AG04449 (cell line): ENCODE results near the gene ABI3BP.

Experiments used
- CTCF ChIA-PET: fragments of 350-600 bp; formaldehyde crosslinking; extraction: SDS; loops from one replicate; lab custom pipeline; 2021; ENCODE audit warnings: antibody characterized with exemption; lab: Yijun Ruan, JAX
- POLR2A ChIA-PET: fragments of 400-600, 350-600 bp; formaldehyde crosslinking; extraction: SDS; loops from one replicate; lab custom pipeline; 2020; ENCODE audit warnings: antibody characterized with exemption, inconsistent platforms; lab: Yijun Ruan, JAX
- DNase-seq: peaks from one replicate; pipeline ENCODE4 v3.0.0-alpha.2; 2010; ENCODE audit warnings: low read depth, low spot score
- H3K4me3 ChIP-seq: 2 replicates; pipeline ENCODE4 v1.5.1; 2011; ENCODE audit warnings: low read depth, mild to moderate bottlenecking, control low read depth, low read length
- TF ChIP-seq, protein P1 (sequence below): IDR thresholded peaks from one replicate; pipeline ENCODE4 v1.5.1; 2011; ENCODE audit warnings: mild to moderate bottlenecking, moderate library complexity, low read length, control low read depth, inconsistent platforms; ENCODE audit not compliant: insufficient read depth; ENCODE audit errors: missing control alignments

ABI3BP gene

DNA sequence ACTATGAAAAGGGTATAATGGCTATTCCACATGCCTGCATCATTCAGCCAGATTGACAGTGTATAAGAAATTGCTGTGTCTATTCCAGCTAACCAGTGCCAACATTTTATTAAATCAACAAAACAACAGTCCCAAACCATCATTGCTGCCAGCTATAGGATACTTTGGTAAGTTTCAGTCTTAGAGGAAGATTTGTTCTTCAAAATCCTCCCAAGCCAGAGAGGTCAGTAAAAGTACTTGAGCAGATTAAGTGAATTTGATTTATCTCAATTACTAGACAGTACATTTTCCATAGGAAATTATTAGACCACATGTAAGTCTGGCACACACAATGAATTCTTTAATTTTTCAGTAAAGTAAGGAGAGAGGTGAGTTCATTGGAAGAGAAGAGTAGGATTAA, 233.3 kb downstream of the ABI3BP start:
- ChIA-PET POLR2A (no interaction called here), CTCF (interaction anchor here (1.5 to 2.3 kb wide), 5 partner anchors 9 to 436 kb away, joined by 5 to 8 read pairs (median 5); no protein-coding TSS in a partner anchor)
- no peak overlapping the region for H3K4me3 ChIP-seq
- TF ChIP-seq, protein P1, sequence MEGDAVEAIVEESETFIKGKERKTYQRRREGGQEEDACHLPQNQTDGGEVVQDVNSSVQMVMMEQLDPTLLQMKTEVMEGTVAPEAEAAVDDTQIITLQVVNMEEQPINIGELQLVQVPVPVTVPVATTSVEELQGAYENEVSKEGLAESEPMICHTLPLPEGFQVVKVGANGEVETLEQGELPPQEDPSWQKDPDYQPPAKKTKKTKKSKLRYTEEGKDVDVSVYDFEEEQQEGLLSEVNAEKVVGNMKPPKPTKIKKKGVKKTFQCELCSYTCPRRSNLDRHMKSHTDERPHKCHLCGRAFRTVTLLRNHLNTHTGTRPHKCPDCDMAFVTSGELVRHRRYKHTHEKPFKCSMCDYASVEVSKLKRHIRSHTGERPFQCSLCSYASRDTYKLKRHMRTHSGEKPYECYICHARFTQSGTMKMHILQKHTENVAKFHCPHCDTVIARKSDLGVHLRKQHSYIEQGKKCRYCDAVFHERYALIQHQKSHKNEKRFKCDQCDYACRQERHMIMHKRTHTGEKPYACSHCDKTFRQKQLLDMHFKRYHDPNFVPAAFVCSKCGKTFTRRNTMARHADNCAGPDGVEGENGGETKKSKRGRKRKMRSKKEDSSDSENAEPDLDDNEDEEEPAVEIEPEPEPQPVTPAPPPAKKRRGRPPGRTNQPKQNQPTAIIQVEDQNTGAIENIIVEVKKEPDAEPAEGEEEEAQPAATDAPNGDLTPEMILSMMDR: no peak
- no peak for DNase-seq

- CTCF ChIA-PET: interaction anchor here (1.5 to 2.0 kb wide), 3 partner anchors 10 to 437 kb away, joined by 5 read pairs; no protein-coding TSS in a partner anchor
- H3K4me3 ChIP-seq: no peak overlapping the region
- POLR2A ChIA-PET: no interaction called here
- no peak for DNase-seq
- TF ChIP-seq, protein P1: no peak
These were observed 234.1 kb downstream of the ABI3BP start for GRCh38 chr3:100759159-100759558.

DNA sequence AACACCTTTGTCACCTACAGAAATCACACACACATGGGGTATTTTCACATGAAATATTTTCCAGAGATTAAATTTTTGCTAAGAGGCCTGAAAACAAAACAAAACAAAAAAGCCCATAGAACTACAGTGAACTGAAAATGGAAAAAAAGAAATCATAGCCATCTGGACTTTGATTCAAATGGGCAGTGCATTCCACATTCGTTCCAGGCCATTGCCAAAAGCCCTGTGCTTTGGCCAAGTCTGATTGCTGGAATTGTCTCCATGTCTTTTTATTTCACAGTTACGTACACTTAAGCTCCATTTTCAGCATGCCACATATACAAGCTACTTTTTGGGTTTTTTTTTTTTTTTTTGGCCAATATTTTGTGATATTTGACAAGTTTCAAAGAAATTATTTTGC, 236.8 kb downstream of the ABI3BP start:
- TF ChIP-seq, protein P1: no peak
- ChIA-PET CTCF (no interaction called here), POLR2A (no interaction called here)
- H3K4me3 ChIP-seq: no peak overlapping the region
- DNase-seq: no peak

GRCh38 chr3:100754563-100755334, 238.5 kb downstream of the ABI3BP start:
- no peak for DNase-seq
- H3K4me3 ChIP-seq: no peak overlapping the region
- ChIA-PET POLR2A (no interaction called here), CTCF (interaction anchor here (1.2 to 2.2 kb wide), 5 partner anchors 13 to 627 kb away, joined by 3 to 6 read pairs (median 4); no protein-coding TSS in a partner anchor)
- TF ChIP-seq, protein P1: no peak

DNA sequence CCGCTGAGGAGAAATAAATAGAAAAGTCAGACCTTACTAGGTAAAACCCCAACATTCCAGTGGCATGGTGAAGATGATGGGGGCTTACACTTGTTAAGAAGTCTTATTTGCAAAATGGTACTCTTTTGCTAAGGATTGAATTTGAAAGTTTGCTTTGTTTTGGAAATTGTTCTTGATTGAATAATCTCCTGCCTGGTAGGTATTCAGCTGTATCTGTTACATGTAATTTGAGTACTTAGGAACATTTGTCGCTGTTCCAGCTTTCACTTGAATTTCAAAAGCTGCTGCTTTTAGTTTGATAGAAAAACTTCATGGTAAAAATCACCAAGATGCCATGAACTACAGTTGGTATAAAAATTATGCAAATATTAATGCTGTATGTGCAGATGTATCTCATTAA, 239.4 kb downstream of the ABI3BP start:
- DNase-seq: no peak
- POLR2A ChIA-PET: no interaction called here
- TF ChIP-seq, protein P1: no peak
- CTCF ChIA-PET: interaction anchor here (0.6 to 2.2 kb wide), 5 partner anchors 15 to 628 kb away, joined by 3 to 6 read pairs (median 4); no protein-coding TSS in a partner anchor
- no peak overlapping the region for H3K4me3 ChIP-seq

DNA sequence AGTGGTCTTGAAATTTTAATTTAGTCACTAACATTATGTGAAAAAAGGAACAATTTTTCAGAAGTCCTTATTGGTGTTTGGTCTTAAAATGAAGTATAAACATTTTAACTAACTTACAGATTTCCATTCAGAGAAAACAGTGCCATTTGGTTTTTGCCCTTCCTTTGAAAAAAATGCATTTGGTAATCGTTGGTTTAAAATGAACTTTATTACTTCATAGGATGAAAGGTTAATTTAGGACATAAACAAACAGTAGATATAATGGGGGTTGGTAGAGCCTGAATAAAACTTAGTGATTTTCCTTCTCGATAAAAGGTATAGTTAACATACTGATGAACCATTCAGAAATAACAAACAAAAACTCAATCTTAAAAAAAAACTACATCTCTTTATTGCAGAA, 244.3 kb downstream of the ABI3BP start:
- ChIA-PET POLR2A (no interaction called here), CTCF (interaction anchor here (2.4 kb wide), 1 partner anchor 13 kb away, joined by 7 read pairs; no protein-coding TSS in a partner anchor)
- TF ChIP-seq, protein P1: no peak
- no peak for DNase-seq
- H3K4me3 ChIP-seq: no peak overlapping the region
